ENCODE results near the gene TMEM87B. TPM values are rescaled to one million over a fixed set of nuclear protein-coding genes. Genes with fewer than 3 reads are reported as not detected.

Gene TMEM87B
- total RNA-seq, 1 donor from 2014 or later, result 11.7 TPM

GRCh38 chr2:112085375-112085730 lies 30.3 kb downstream of the TMEM87B start:
- intact Hi-C loops (cut with DNase I), result no loop called here
- TF ChIP-seq CTCF (IDR thresholded peaks at IDR 0.05), result no peak
- Histone ChIP-seq H3K4me1 (no peaks in the 10 kb centered on the region), H3K9me3 (no peaks in the 10 kb centered on the region), H3K27ac (no peak overlapping the region), H3K4me3 (no peak overlapping the region), H3K27me3 (no peaks in the 10 kb centered on the region), H3K36me3 (peaks cover 56 to 83% of the 10 kb centered on the region in 2 donors)
- DNase-seq (ENCODE audit: low spot score in 2 of 2), result no peak

GRCh38 chr2:112085916-112086669 lies 31.0 kb downstream of the TMEM87B start:
- Histone ChIP-seq H3K27me3 (no peaks in the 10 kb centered on the region), H3K4me1 (no peaks in the 10 kb centered on the region), H3K36me3 (peaks cover 54 to 87% of the 10 kb centered on the region in 2 donors), H3K4me3 (no peak overlapping the region), H3K9me3 (no peaks in the 10 kb centered on the region), H3K27ac (no peak overlapping the region)
- intact Hi-C loops (cut with DNase I), result no loop called here
- no peak for TF ChIP-seq CTCF (IDR thresholded peaks at IDR 0.05)
- DNase-seq (ENCODE audit: low spot score in 2 of 2), result no peak

- Histone ChIP-seq H3K4me3 (no peak overlapping the region), H3K36me3 (peaks cover 41 to 79% of the 10 kb centered on the region in 2 donors), H3K9me3 (no peaks in the 10 kb centered on the region), H3K4me1 (no peaks in the 10 kb centered on the region), H3K27ac (no peak overlapping the region), H3K27me3 (no peaks in the 10 kb centered on the region)
- intact Hi-C loops (cut with DNase I), result no loop called here
- DNase-seq (ENCODE audit: low spot score in 2 of 2), result no peak
- no peak for TF ChIP-seq CTCF (IDR thresholded peaks at IDR 0.05)
Measured at GRCh38 chr2:112087346-112088020, 32.4 kb downstream of the TMEM87B start.

- intact Hi-C loops (cut with DNase I), result no loop called here
- Histone ChIP-seq H3K36me3 (peaks cover 38 to 62% of the 10 kb centered on the region in 2 donors), H3K27me3 (no peaks in the 10 kb centered on the region), H3K4me3 (no peak overlapping the region), H3K27ac (no peak overlapping the region), H3K9me3 (no peaks in the 10 kb centered on the region), H3K4me1 (no peaks in the 10 kb centered on the region)
- no peak for TF ChIP-seq CTCF (IDR thresholded peaks at IDR 0.05)
- no peak for DNase-seq (ENCODE audit: low spot score in 2 of 2)
Measured at GRCh38 chr2:112089375-112089774, 34.3 kb downstream of the TMEM87B start.

- no peak for TF ChIP-seq CTCF (IDR thresholded peaks at IDR 0.05)
- no peak overlapping the region for H3K27ac ChIP-seq
- no peaks in the 10 kb centered on the region for H3K27me3 ChIP-seq
- H3K36me3 ChIP-seq, result peaks cover 24 to 42% of the 10 kb centered on the region in 2 donors
- no peak for DNase-seq (ENCODE audit: low spot score in 2 of 2)
- H3K4me1 ChIP-seq, result no peaks in the 10 kb centered on the region
- no peak overlapping the region for H3K4me3 ChIP-seq
- intact Hi-C loops (cut with DNase I), result no loop called here
- no peaks in the 10 kb centered on the region for H3K9me3 ChIP-seq
Measured at GRCh38 chr2:112092286-112093041, 37.4 kb downstream of the TMEM87B start.
